Stomach (tissue), 9 donors: ENCODE data around the gene HOXC12. TPM values are rescaled to one million over a fixed set of nuclear protein-coding genes. Genes with fewer than 3 reads are reported as not detected.

Experiments used
- DNase-seq, 2 donors: peaks; one replicate each; pipeline versions ENCODE4 v3.0.0 to v3.0.0-alpha.2; 2013 to 2019
- H3K27ac ChIP-seq, 5 donors: fragments of 200-600 bp in 4 of 5; sonication (generic) in 4 of 5; one replicate each; pipeline ENCODE4 v1.5.1; 2013 to 2019; ENCODE audit warnings: mild to moderate bottlenecking in 1 of 5, moderate library complexity in 1 of 5
- H3K27me3 ChIP-seq, 3 donors: fragments of 200-600 bp; sonication (generic); one replicate each; pipeline ENCODE4 v1.5.1; 2017 to 2019; ENCODE audit warnings: mixed run types in 1 of 3
- H3K36me3 ChIP-seq, 4 donors: fragments of 200-600 bp; sonication (generic); 1 replicate in 3 of 4; 2 replicates in 1 of 4; pipeline ENCODE4 v1.5.1; 2016 to 2019
- H3K4me1 ChIP-seq, 4 donors: fragments of 200-600 bp; sonication (generic); one replicate each; pipeline ENCODE4 v1.5.1; 2016 to 2019
- H3K4me3 ChIP-seq, 4 donors: fragments of 200-600 bp; sonication (generic) in 3 of 4; one replicate each; pipeline ENCODE4 v1.5.1; 2016 to 2019; ENCODE audit warnings: mild to moderate bottlenecking in 1 of 4
- H3K9me3 ChIP-seq, 4 donors: fragments of 200-600 bp; sonication (generic); one replicate each; pipeline ENCODE4 v1.5.1; 2016 to 2019
- CTCF ChIP-seq, 7 experiments: fragments of 450-650 bp in 4 of 7; fragments of 200-600 bp in 3 of 7; sonication (generic) in 3 of 7; IDR thresholded peaks; one replicate each; pipeline ENCODE4 v1.5.1; 2016 to 2019; ENCODE audit warnings: antibody characterized with exemption in 7 of 7, control low read depth in 2 of 7, mild to moderate bottlenecking in 1 of 7
- EP300 ChIP-seq: sonication (generic); formaldehyde crosslinking; IDR thresholded peaks from one replicate; pipeline ENCODE4 v1.6.1; 2017; ENCODE audit warnings: antibody characterized with exemption
- POLR2A ChIP-seq, 4 donors: fragments of 450-650 bp; IDR thresholded peaks; one replicate each; pipeline ENCODE4 v1.6.1; 2016; ENCODE audit warnings: antibody characterized with exemption in 4 of 4, control low read depth in 2 of 4, mild to moderate bottlenecking in 1 of 4, moderate library complexity in 1 of 4
- POLR2AphosphoS5 ChIP-seq, 3 donors: sonication (generic); formaldehyde crosslinking; IDR thresholded peaks; one replicate each; pipeline ENCODE4 v1.6.1; 2016; ENCODE audit warnings: antibody characterized with exemption in 3 of 3
- WGBS, 5 donors: extraction: QIAGEN DNeasy Blood & Tissue Kit in 3 of 5; methylation state at CpG; one replicate each; pipeline versions ENCODE4 v1.1.5 to v1.1.7; 2013 to 2018; 5-methylcytosine and 5-hydroxymethylcytosine counted together
- intact Hi-C: fragments of 100-400 bp; cut with DNase I; formaldehyde crosslinking; loops from one replicate; pipeline ENCODE4 v1.15.1; 2023; ENCODE audit warnings: low total_unique reads
- polyA plus RNA-seq, 3 donors: library from polyadenylated mRNA; stranded (reverse); fragments of 200-250 nt; gene quantifications; one replicate each; pipeline ENCODE4 v1.2.3, GENCODE V29; 2013
- total RNA-seq, 5 donors: library from RNA; depleted of rRNA; stranded (reverse); fragments of >200 nt; gene quantifications; one replicate each; pipeline versions ENCODE4 v1.1.0 to v1.2.3, GENCODE V29; 2014 to 2016
- donor health status: healthy with polysubstance abuse.
- donor health status: Bipolar disorder and iron deficiency.
- donor health status: healthy.

Gene HOXC12
- total and polyA plus RNA-seq, 8 donors: not detected

GRCh38 chr12:53980802-53981496 lies 26.2 kb downstream of the HOXC12 start:
- H3K27ac ChIP-seq: no peak overlapping the region
- peaks cover 11 to 32% (median 22%) of the 10 kb centered on the region in 4 donors for H3K4me1 ChIP-seq
- peaks cover 0 to 17% (median 1%) of the 10 kb centered on the region in 4 donors for H3K9me3 ChIP-seq
- TF ChIP-seq POLR2AphosphoS5 (IDR thresholded peaks at IDR 0.05) (no peak), POLR2A (IDR thresholded peaks at IDR 0.05) (no peak), CTCF (IDR thresholded peaks at IDR 0.05) (no peak), EP300 (no peak)
- intact Hi-C loops: no loop called here
- no peaks in the 10 kb centered on the region for H3K36me3 ChIP-seq
- WGBS, 5 donors: 23 to 34% (median 29%) methylated on average over 15 of the region's 15 CpGs
- H3K27me3 ChIP-seq: peaks cover 54 to 100% (median 99%) of the 10 kb centered on the region in 3 donors
- no peak for DNase-seq
- H3K4me3 ChIP-seq: no peak overlapping the region

GRCh38 chr12:53981634-53982565 lies 27.2 kb downstream of the HOXC12 start:
- Histone ChIP-seq H3K9me3 (peaks cover 0 to 17% (median 1%) of the 10 kb centered on the region in 4 donors), H3K4me3 (no peak overlapping the region)

GRCh38 chr12:53982648-53983567 lies 28.2 kb downstream of the HOXC12 start:
- no peaks in the 10 kb centered on the region for H3K36me3 ChIP-seq
- no peak for DNase-seq
- intact Hi-C loops: no loop called here
- H3K27ac ChIP-seq: no peak overlapping the region
- TF ChIP-seq CTCF (IDR thresholded peaks at IDR 0.05) (no peak), POLR2A (IDR thresholded peaks at IDR 0.05) (no peak), EP300 (no peak), POLR2AphosphoS5 (IDR thresholded peaks at IDR 0.05) (no peak)
- peaks cover 66 to 100% (median 99%) of the 10 kb centered on the region in 3 donors for H3K27me3 ChIP-seq
- WGBS, 5 donors: 14 to 18% (median 15%) methylated on average over 25 to 26 of the region's 26 CpGs
- peaks cover 15 to 36% (median 28%) of the 10 kb centered on the region in 4 donors for H3K4me1 ChIP-seq
- H3K9me3 ChIP-seq: peaks cover 0 to 17% (median 1%) of the 10 kb centered on the region in 4 donors
- H3K4me3 ChIP-seq: no peak overlapping the region

More at GRCh38 chr12:53981634-53982565, 27.2 kb downstream of the HOXC12 start:
- 17 to 24% (median 20%) methylated on average over 30 of the region's 30 CpGs for WGBS, 5 donors
- TF ChIP-seq POLR2AphosphoS5 (IDR thresholded peaks at IDR 0.05): no peak
- intact Hi-C loops: no loop called here
- H3K27ac ChIP-seq: no peak overlapping the region
- peaks cover 15 to 38% (median 28%) of the 10 kb centered on the region in 4 donors for H3K4me1 ChIP-seq
- no peaks in the 10 kb centered on the region for H3K36me3 ChIP-seq
- peaks cover 55 to 100% (median 99%) of the 10 kb centered on the region in 3 donors for H3K27me3 ChIP-seq
- no peak for DNase-seq

GRCh38 chr12:53983568-53983949 lies 28.9 kb downstream of the HOXC12 start:
- H3K36me3 ChIP-seq: no peaks in the 10 kb centered on the region
- H3K4me3 ChIP-seq: no peak overlapping the region
- H3K27ac ChIP-seq: no peak overlapping the region
- peaks cover 69 to 100% (median 99%) of the 10 kb centered on the region in 3 donors for H3K27me3 ChIP-seq
- WGBS, 5 donors: 8 to 13% (median 11%) methylated on average over 17 of the region's 17 CpGs
- no peak for DNase-seq
- H3K4me1 ChIP-seq: peaks cover 15 to 32% (median 25%) of the 10 kb centered on the region in 4 donors
- H3K9me3 ChIP-seq: peaks cover 0 to 17% (median 1%) of the 10 kb centered on the region in 4 donors
- intact Hi-C loops: no loop called here
- TF ChIP-seq POLR2A (IDR thresholded peaks at IDR 0.05) (no peak), CTCF (IDR thresholded peaks at IDR 0.05) (no peak)
